ENCODE results near the gene ERN1.

DNA sequence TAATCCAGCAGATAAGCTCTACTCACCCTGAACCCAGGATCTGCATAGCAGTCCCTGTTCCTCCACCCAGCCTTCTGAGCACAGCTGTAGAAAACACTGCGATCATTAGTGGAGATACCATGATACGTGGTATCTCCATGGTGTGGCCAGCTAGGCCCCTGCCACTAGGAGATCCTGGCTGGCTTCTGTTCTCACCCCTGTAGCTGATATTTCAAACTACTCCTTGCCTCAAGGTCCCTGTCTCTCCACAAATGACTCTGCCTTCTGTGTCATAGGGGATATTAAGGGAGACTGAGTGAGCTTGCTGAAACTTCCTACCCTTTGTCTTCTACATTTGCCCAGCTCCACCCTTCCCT, 44.3 kb downstream of the ERN1 start:
- TF ChIP-seq CTCF (IDR thresholded peaks at IDR 0.05) (no peak), EP300 (IDR thresholded peaks at IDR 0.05; ENCODE audit: low read depth) (no peak), POLR2A (IDR thresholded peaks at IDR 0.05) (no peak)
